DMS153 (cell line): ENCODE data around the gene IRAK1.
A peak's percentile ranks its signal among the peaks of the same experiment; 100 is the strongest.

Source experiments
- DNase-seq: peaks from one replicate; lab custom pipeline; 2025; lab: John Stamatoyannopoulos, UW

IRAK1 gene

GRCh38 chrX:154019061-154019621 is 561 bp downstream of the IRAK1 start:
- DNase-seq = no peak

- DNase-seq = no peak
Measured at GRCh38 chrX:154018518-154019060, 1.1 kb downstream of the IRAK1 start.

GRCh38 chrX:154017766-154018517 is 1.8 kb downstream of the IRAK1 start:
- no peak for DNase-seq

GRCh38 chrX:154016366-154017076 is 3.2 kb downstream of the IRAK1 start:
- no peak for DNase-seq

- DNase-seq = no peak
Measured at GRCh38 chrX:154015581-154016264, 4.0 kb downstream of the IRAK1 start.

- DNase-seq = no peak
Measured at GRCh38 chrX:154014429-154015380, 5.0 kb downstream of the IRAK1 start.

- no peak for DNase-seq
Measured at GRCh38 chrX:154013614-154014360, 5.9 kb downstream of the IRAK1 start.

- no peak for DNase-seq
Measured at GRCh38 chrX:154013001-154013421, 6.7 kb downstream of the IRAK1 start.

- no peak for DNase-seq
Measured at GRCh38 chrX:154012336-154012991, 7.2 kb downstream of the IRAK1 start.

GRCh38 chrX:154011376-154012335 is 8.0 kb downstream of the IRAK1 start:
- DNase-seq = no peak

- DNase-seq = no peak
Measured at GRCh38 chrX:154010330-154011087, 9.2 kb downstream of the IRAK1 start.

- no peak for DNase-seq
Measured at GRCh38 chrX:154008521-154008920, 11.2 kb downstream of the IRAK1 start.

- DNase-seq = no peak
Measured at GRCh38 chrX:154006947-154007346, 12.8 kb downstream of the IRAK1 start.

GRCh38 chrX:154004315-154004714 is 15.4 kb downstream of the IRAK1 start:
- no peak for DNase-seq

GRCh38 chrX:154002215-154002719 is 17.4 kb downstream of the IRAK1 start:
- DNase-seq = peak; percentile 41

GRCh38 chrX:154000051-154000450 is 19.7 kb downstream of the IRAK1 start:
- DNase-seq = no peak

GRCh38 chrX:153999359-154000037 is 20.2 kb downstream of the IRAK1 start:
- no peak for DNase-seq
